ENCODE measurements around the gene PCBP3. TPM values are rescaled to one million over a fixed set of nuclear protein-coding genes. Genes with fewer than 3 reads are reported as not detected.

Gene PCBP3
- total RNA-seq, 1 donor from 2014 or later: 2.5 TPM

DNA sequence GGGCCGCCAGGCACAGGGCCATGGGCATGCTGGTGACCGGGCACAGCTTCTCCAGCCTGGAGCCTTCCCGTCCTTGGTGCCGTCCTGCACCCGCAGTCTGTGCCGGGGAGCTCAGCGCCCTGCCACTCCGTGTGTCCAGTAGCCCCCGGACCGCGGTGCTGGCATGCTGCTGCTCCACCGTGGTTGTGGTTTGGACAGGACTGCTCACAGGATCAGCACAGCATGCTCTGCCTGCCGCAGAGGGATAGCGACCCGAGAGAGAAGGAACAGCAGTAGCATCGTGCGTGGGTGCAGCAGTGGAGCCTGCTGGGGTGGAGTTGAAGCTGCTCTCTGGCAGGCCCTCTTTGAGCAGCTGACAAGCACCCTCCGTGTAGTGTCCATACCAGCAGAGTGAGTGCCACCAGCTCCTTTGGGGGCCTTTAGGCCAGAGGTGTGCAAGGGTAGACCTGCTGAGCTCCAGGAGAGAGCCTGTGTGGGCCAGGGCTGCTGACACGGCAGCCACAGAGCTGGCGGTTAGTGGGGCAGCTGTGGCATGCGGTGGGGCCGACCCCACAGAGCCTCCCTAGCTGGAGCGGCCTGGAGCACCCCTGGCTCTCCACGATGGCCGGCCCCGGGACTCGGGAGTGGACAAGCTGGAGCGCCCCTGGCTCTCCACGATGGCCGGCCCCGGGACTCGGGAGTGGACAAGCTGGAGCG, 6.4 kb upstream of the PCBP3 start:
- no peak for DNase-seq (ENCODE audit: low spot score)
- H3K4me1 Mint-ChIP-seq (ENCODE audit: unreplicated experiment): no peaks in the 10 kb centered on the region
- TF ChIP-seq, protein P1, sequence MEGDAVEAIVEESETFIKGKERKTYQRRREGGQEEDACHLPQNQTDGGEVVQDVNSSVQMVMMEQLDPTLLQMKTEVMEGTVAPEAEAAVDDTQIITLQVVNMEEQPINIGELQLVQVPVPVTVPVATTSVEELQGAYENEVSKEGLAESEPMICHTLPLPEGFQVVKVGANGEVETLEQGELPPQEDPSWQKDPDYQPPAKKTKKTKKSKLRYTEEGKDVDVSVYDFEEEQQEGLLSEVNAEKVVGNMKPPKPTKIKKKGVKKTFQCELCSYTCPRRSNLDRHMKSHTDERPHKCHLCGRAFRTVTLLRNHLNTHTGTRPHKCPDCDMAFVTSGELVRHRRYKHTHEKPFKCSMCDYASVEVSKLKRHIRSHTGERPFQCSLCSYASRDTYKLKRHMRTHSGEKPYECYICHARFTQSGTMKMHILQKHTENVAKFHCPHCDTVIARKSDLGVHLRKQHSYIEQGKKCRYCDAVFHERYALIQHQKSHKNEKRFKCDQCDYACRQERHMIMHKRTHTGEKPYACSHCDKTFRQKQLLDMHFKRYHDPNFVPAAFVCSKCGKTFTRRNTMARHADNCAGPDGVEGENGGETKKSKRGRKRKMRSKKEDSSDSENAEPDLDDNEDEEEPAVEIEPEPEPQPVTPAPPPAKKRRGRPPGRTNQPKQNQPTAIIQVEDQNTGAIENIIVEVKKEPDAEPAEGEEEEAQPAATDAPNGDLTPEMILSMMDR (IDR thresholded peaks at IDR 0.05; ENCODE audit: unreplicated experiment): no peak
- no peak overlapping the region for H3K4me3 Mint-ChIP-seq (ENCODE audit: unreplicated experiment)
- H3K9me3 Mint-ChIP-seq (ENCODE audit: unreplicated experiment): no peaks in the 10 kb centered on the region
- no peak overlapping the region for H3K27ac Mint-ChIP-seq (ENCODE audit: unreplicated experiment)
- H3K36me3 Mint-ChIP-seq (ENCODE audit: low read depth, unreplicated experiment): no peaks in the 10 kb centered on the region
- peaks cover 8% of the 10 kb centered on the region for H3K27me3 Mint-ChIP-seq (ENCODE audit: unreplicated experiment)

GRCh38 chr21:45637883-45638282, 5.6 kb upstream of the PCBP3 start:
- TF ChIP-seq, protein P1 (IDR thresholded peaks at IDR 0.05; ENCODE audit: unreplicated experiment): no peak
- Mint-ChIP-seq H3K27ac (ENCODE audit: unreplicated experiment) (no peak overlapping the region), H3K4me1 (ENCODE audit: unreplicated experiment) (no peaks in the 10 kb centered on the region), H3K36me3 (ENCODE audit: low read depth, unreplicated experiment) (no peaks in the 10 kb centered on the region), H3K4me3 (ENCODE audit: unreplicated experiment) (no peak overlapping the region), H3K9me3 (ENCODE audit: unreplicated experiment) (no peaks in the 10 kb centered on the region), H3K27me3 (ENCODE audit: unreplicated experiment) (peaks cover 8% of the 10 kb centered on the region)
- no peak for DNase-seq (ENCODE audit: low spot score)

- H3K27ac Mint-ChIP-seq (ENCODE audit: unreplicated experiment): no peak overlapping the region
- no peaks in the 10 kb centered on the region for H3K9me3 Mint-ChIP-seq (ENCODE audit: unreplicated experiment)
- no peaks in the 10 kb centered on the region for H3K36me3 Mint-ChIP-seq (ENCODE audit: low read depth, unreplicated experiment)
- TF ChIP-seq, protein P1 (IDR thresholded peaks at IDR 0.05; ENCODE audit: unreplicated experiment): no peak
- H3K4me1 Mint-ChIP-seq (ENCODE audit: unreplicated experiment): no peaks in the 10 kb centered on the region
- no peak overlapping the region for H3K4me3 Mint-ChIP-seq (ENCODE audit: unreplicated experiment)
- no peak for DNase-seq (ENCODE audit: low spot score)
- peaks cover 8% of the 10 kb centered on the region for H3K27me3 Mint-ChIP-seq (ENCODE audit: unreplicated experiment)
Observed at GRCh38 chr21:45638707-45639106, 4.8 kb upstream of the PCBP3 start.

- TF ChIP-seq, protein P1 (IDR thresholded peaks at IDR 0.05; ENCODE audit: unreplicated experiment): no peak
- no peaks in the 10 kb centered on the region for H3K36me3 Mint-ChIP-seq (ENCODE audit: low read depth, unreplicated experiment)
- no peak overlapping the region for H3K4me3 Mint-ChIP-seq (ENCODE audit: unreplicated experiment)
- no peak overlapping the region for H3K27ac Mint-ChIP-seq (ENCODE audit: unreplicated experiment)
- H3K9me3 Mint-ChIP-seq (ENCODE audit: unreplicated experiment): no peaks in the 10 kb centered on the region
- H3K4me1 Mint-ChIP-seq (ENCODE audit: unreplicated experiment): peaks cover 2% of the 10 kb centered on the region
- H3K27me3 Mint-ChIP-seq (ENCODE audit: unreplicated experiment): peaks cover 10% of the 10 kb centered on the region
- DNase-seq (ENCODE audit: low spot score): no peak
Observed at GRCh38 chr21:45639206-45640000, 4.1 kb upstream of the PCBP3 start.
